IgD-negative memory B cell (primary cell): ENCODE measurements around the gene C4A. TPM values are rescaled to one million over a fixed set of nuclear protein-coding genes. Genes with fewer than 3 reads are reported as not detected.
"Not testable (repeated sequence)": the region's sequence is repeated elsewhere in the genome, so short reads cannot be mapped to it uniquely, and the experiment has no call there.

ENCODE experiments used
- H3K27ac Mint-ChIP-seq, 3 donors: one replicate each; pipeline ENCODE4 v1.8.0; 2020 to 2022; ENCODE audit warnings: mild to moderate bottlenecking in 3 of 3, mixed read lengths in 3 of 3, moderate library complexity in 1 of 3
- H3K27me3 Mint-ChIP-seq: one replicate; pipeline ENCODE4 v1.8.0; 2021; ENCODE audit warnings: mixed read lengths
- H3K36me3 Mint-ChIP-seq: one replicate; pipeline ENCODE4 v1.8.0; 2020; ENCODE audit warnings: mild to moderate bottlenecking, mixed read lengths
- H3K4me1 Mint-ChIP-seq, 3 donors: one replicate each; pipeline ENCODE4 v1.8.0; 2020 to 2022; ENCODE audit warnings: mixed read lengths in 3 of 3, mild to moderate bottlenecking in 1 of 3
- H3K4me3 Mint-ChIP-seq, 4 donors: one replicate each; pipeline ENCODE4 v1.8.0; 2020 to 2022; ENCODE audit warnings: mild to moderate bottlenecking in 4 of 4, mixed read lengths in 4 of 4, moderate library complexity in 3 of 4
- H3K9me3 Mint-ChIP-seq, 3 donors: one replicate each; pipeline ENCODE4 v1.8.0; 2020 to 2021; ENCODE audit warnings: mixed read lengths in 3 of 3, mild to moderate bottlenecking in 1 of 3
- polyA plus RNA-seq: library from polyadenylated mRNA; unstranded; fragments of 300-500 nt; fragmentation: Illumina TruSeq; gene quantifications from one replicate; pipeline ENCODE4 v1.2.3, GENCODE V29; 2021

C4A gene
- polyA plus RNA-seq, 1 donor from 2014 or later: 0.23 TPM

DNA sequence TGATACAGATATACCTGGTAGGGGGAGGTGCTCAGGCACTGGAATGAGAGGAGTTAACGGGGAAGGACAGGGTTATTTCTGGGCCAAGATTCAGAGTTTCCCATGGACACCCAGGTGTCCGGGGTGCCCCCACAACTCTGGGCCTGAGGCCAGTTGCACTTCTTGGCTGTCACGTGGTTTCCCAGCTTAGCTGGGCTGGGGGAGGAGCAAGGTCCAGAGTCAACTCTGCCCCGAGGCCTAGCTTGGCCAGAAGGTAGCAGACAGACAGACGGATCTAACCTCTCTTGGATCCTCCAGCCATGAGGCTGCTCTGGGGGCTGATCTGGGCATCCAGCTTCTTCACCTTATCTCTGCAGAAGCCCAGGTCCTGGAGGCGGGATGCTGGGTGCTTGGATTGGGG lies 32.7 kb downstream of the C4A start, which contains the start of gene C4B:
C4B (plus strand) TSS at position 249 of the 400 bp plus-strand sequence; CDS start at position 300, 51 bp downstream.
- H3K36me3 Mint-ChIP-seq, H3K27me3 Mint-ChIP-seq, H3K4me1 Mint-ChIP-seq, H3K4me3 Mint-ChIP-seq, H3K27ac Mint-ChIP-seq, H3K9me3 Mint-ChIP-seq: not testable (repeated sequence)

DNA sequence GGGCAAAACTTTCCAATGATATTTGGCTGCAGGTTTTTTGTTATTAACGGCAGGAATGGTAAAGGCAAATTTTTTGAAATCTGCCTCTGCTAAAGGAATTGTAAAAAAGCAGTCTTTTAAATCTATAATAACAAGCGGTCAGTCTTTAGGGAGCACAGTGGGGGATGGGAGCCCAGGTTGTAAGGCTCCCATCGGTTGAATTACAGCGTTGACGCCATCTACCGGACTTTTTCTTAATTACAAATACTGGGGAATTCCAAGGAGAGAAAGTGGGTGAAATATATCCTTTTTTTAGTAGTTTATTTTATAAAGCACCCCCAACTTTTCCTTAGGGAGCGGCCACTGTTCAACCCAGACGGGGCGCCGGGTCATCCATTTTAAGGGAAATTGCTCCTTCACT lies 40.2 kb downstream of the C4A start:
- H3K9me3 Mint-ChIP-seq, H3K27ac Mint-ChIP-seq, H3K4me3 Mint-ChIP-seq, H3K27me3 Mint-ChIP-seq, H3K4me1 Mint-ChIP-seq, H3K36me3 Mint-ChIP-seq: not testable (repeated sequence)

DNA sequence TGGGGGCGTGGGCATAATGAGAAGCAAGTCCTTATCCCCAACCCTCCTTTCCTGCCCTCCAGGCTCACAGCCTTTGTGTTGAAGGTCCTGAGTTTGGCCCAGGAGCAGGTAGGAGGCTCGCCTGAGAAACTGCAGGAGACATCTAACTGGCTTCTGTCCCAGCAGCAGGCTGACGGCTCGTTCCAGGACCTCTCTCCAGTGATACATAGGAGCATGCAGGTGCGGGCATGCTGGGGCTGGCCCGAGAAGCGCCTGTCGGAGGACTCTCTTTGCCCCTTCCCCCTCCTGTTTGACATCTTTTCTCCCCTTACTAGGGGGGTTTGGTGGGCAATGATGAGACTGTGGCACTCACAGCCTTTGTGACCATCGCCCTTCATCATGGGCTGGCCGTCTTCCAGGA lies 46.8 kb downstream of the C4A start:
- not testable (repeated sequence) for H3K9me3 Mint-ChIP-seq, H3K27ac Mint-ChIP-seq, H3K4me1 Mint-ChIP-seq, H3K4me3 Mint-ChIP-seq, H3K27me3 Mint-ChIP-seq, H3K36me3 Mint-ChIP-seq

DNA sequence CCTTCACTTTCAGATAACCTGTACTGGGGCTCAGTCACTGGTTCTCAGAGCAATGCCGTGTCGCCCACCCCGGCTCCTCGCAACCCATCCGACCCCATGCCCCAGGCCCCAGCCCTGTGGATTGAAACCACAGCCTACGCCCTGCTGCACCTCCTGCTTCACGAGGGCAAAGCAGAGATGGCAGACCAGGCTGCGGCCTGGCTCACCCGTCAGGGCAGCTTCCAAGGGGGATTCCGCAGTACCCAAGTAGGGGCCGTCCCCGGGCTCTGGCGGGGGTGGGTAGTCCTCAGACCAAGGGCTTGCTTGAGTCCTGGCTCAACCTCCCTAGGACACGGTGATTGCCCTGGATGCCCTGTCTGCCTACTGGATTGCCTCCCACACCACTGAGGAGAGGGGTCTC lies 47.7 kb downstream of the C4A start:
- H3K27ac Mint-ChIP-seq, H3K27me3 Mint-ChIP-seq, H3K36me3 Mint-ChIP-seq, H3K9me3 Mint-ChIP-seq, H3K4me1 Mint-ChIP-seq, H3K4me3 Mint-ChIP-seq: not testable (repeated sequence)

DNA sequence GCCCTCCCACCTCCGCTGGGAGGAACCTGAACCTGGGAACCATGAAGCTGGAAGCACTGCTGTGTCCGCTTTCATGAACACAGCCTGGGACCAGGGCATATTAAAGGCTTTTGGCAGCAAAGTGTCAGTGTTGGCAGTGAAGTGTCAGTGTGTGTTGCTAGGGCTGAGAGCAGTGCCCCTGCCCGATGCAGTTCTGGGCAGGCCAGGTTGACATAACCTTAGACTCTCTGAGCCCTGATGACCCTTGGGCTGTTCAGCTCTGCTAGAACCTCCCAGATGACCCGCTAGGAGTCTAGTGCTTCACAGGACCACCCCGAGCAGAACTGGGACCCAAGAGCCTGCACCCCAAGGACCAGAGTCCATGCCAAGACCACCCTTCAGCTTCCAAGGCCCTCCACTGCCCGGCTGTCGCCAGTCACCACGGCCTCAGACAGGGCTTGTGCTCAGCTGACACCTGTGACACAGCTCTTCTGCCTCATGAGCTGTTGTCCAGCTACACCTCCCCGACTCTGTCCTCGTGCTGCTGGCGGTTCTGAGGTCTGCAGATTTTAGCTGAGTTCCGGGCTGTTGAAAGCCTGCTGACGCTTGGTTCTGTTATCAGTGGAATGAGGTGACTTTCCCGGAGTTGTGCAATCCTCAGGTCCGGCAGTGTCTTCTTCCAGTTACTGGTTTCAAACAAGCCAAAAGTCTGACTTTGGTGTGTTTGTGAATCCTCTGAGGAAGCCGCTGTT lies 53.6 kb downstream of the C4A start:
- not testable (repeated sequence) for H3K9me3 Mint-ChIP-seq, H3K4me1 Mint-ChIP-seq, H3K36me3 Mint-ChIP-seq, H3K27ac Mint-ChIP-seq, H3K27me3 Mint-ChIP-seq, H3K4me3 Mint-ChIP-seq

DNA sequence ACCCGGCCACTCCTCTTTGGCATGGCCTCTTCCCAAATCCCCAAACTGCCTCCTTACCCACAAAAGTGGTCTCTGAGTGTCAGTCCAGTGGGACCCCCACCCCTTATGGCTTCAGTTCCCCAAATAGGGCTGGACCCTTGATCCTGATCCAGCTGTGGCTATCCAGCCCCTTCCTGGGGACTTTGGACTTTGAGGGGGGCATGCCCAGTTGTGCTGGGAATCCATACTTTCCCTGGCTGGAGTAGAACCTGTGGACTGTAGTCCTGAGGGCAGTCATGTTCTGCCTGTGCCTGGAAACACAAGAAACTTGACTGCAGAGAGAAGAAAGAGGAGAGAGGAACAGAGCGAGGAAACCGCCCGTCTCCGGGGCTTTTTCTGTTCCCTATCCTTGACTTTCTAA lies 55.3 kb downstream of the C4A start:
- H3K36me3 Mint-ChIP-seq, H3K4me1 Mint-ChIP-seq, H3K4me3 Mint-ChIP-seq, H3K9me3 Mint-ChIP-seq, H3K27ac Mint-ChIP-seq, H3K27me3 Mint-ChIP-seq: not testable (repeated sequence)

DNA sequence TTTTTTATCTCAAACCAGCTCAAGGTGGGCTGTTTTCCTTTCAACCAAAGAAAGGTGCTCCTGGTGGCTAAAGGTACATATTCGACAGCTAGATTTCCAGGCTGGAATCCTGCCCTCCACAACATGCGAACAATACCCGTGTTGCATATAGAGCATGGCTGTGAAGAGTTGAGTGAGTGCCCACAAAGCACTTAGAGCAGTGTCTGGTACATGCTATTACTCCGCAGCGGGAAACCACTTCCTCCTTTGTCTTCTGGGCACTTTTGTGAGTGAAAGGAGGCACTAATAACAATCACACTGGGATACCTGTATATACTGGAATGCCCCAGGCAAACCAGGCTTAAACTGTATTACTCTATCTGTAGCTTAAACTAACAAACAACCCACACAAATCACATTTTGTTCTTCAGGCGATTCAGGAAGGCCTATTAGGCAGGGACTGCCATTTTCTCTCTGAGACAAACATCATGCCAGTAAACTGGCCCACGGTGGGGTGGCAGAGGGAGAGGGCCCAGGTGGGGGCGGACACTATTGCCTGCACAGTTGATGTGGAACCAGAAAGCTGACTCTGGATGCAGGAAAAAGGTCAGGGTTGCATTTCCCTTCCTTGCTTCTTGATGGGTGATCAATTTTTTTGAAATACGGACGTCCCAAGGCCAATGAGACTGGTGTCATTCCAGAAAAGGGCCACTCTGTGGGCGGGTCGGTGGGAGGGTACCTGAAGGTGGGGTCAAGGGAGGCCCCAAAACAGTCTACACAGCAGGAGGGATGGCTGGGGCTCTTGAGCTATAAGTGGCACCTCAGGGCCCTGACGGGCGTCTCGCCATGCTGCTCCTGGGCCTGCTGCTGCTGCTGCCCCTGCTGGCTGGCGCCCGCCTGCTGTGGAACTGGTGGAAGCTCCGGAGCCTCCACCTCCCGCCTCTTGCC lies 56.0 kb downstream of the C4A start, which contains the start of gene CYP21A2:
CYP21A2 (plus strand) TSS at position 818 of the 927 bp plus-strand sequence; CDS start at position 826, 8 bp downstream.
- Mint-ChIP-seq H3K27ac (peak within 1 kb of the TSS in 1 of 3 donors; percentile 43), H3K4me3 (peak within 1 kb of the TSS in 1 of 4 donors; percentile 5)
- H3K36me3 Mint-ChIP-seq, H3K9me3 Mint-ChIP-seq, H3K27me3 Mint-ChIP-seq, H3K4me1 Mint-ChIP-seq: not testable (repeated sequence)

DNA sequence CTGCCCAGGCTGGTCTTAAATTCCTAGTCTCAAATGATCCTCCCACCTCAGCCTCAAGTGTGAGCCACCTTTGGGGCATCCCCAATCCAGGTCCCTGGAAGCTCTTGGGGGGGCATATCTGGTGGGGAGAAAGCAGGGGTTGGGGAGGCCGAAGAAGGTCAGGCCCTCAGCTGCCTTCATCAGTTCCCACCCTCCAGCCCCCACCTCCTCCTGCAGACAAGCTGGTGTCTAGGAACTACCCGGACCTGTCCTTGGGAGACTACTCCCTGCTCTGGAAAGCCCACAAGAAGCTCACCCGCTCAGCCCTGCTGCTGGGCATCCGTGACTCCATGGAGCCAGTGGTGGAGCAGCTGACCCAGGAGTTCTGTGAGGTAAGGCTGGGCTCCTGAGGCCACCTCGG lies 57.0 kb downstream of the C4A start:
- not testable (repeated sequence) for H3K4me1 Mint-ChIP-seq, H3K27me3 Mint-ChIP-seq, H3K4me3 Mint-ChIP-seq, H3K9me3 Mint-ChIP-seq, H3K36me3 Mint-ChIP-seq, H3K27ac Mint-ChIP-seq

DNA sequence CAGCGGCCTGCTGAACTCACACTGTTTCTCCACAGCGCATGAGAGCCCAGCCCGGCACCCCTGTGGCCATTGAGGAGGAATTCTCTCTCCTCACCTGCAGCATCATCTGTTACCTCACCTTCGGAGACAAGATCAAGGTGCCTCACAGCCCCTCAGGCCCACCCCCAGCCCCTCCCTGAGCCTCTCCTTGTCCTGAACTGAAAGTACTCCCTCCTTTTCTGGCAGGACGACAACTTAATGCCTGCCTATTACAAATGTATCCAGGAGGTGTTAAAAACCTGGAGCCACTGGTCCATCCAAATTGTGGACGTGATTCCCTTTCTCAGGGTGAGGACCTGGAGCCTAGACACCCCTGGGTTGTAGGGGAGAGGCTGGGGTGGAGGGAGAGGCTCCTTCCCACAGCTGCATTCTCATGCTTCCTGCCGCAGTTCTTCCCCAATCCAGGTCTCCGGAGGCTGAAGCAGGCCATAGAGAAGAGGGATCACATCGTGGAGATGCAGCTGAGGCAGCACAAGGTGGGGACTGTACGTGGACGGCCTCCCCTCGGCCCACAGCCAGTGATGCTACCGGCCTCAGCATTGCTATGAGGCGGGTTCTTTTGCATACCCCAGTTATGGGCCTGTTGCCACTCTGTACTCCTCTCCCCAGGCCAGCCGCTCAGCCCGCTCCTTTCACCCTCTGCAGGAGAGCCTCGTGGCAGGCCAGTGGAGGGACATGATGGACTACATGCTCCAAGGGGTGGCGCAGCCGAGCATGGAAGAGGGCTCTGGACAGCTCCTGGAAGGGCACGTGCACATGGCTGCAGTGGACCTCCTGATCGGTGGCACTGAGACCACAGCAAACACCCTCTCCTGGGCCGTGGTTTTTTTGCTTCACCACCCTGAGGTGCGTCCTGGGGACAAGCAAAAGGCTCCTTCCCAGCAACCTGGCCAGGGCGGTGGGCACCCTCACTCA lies 57.7 kb downstream of the C4A start:
- H3K27ac Mint-ChIP-seq, H3K4me1 Mint-ChIP-seq, H3K9me3 Mint-ChIP-seq, H3K4me3 Mint-ChIP-seq, H3K36me3 Mint-ChIP-seq, H3K27me3 Mint-ChIP-seq: not testable (repeated sequence)

DNA sequence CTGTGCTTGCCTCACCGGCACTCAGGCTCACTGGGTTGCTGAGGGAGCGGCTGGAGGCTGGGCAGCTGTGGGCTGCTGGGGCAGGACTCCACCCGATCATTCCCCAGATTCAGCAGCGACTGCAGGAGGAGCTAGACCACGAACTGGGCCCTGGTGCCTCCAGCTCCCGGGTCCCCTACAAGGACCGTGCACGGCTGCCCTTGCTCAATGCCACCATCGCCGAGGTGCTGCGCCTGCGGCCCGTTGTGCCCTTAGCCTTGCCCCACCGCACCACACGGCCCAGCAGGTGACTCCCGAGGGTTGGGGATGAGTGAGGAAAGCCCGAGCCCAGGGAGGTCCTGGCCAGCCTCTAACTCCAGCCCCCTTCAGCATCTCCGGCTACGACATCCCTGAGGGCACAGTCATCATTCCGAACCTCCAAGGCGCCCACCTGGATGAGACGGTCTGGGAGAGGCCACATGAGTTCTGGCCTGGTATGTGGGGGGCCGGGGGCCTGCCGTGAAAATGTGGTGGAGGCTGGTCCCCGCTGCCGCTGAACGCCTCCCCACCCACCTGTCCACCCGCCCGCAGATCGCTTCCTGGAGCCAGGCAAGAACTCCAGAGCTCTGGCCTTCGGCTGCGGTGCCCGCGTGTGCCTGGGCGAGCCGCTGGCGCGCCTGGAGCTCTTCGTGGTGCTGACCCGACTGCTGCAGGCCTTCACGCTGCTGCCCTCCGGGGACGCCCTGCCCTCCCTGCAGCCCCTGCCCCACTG lies 58.6 kb downstream of the C4A start:
- not testable (repeated sequence) for H3K36me3 Mint-ChIP-seq, H3K4me1 Mint-ChIP-seq, H3K27ac Mint-ChIP-seq, H3K4me3 Mint-ChIP-seq, H3K9me3 Mint-ChIP-seq, H3K27me3 Mint-ChIP-seq

DNA sequence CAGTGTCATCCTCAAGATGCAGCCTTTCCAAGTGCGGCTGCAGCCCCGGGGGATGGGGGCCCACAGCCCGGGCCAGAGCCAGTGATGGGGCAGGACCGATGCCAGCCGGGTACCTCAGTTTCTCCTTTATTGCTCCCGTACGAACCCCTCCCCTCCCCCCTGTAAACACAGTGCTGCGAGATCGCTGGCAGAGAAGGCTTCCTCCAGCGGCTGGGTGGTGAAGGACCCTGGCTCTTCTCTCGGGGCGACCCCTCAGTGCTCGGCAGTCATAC lies 59.1 kb downstream of the C4A start:
- H3K4me3 Mint-ChIP-seq, H3K27me3 Mint-ChIP-seq, H3K27ac Mint-ChIP-seq, H3K9me3 Mint-ChIP-seq, H3K4me1 Mint-ChIP-seq, H3K36me3 Mint-ChIP-seq: not testable (repeated sequence)

DNA sequence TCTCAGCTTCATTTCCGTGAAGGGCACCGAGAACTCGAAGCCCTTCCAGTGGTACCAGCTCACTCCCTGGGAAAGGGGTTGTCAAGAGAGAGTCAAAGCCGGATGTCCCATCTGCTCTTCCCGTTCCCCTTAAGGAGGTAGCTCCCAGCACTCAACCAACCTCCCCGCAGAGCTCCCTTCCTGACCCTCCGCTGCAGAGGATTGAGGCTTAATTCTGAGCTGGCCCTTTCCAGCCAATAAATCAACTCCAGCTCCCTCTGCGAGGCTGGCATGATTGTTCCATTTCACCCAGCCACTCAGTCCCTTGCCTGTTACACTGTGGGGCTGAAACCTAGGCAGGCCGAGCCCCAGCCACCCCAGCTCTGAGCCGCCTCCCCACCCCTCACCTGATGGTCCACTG lies 59.5 kb downstream of the C4A start:
- not testable (repeated sequence) for H3K4me1 Mint-ChIP-seq, H3K9me3 Mint-ChIP-seq, H3K4me3 Mint-ChIP-seq, H3K36me3 Mint-ChIP-seq, H3K27me3 Mint-ChIP-seq, H3K27ac Mint-ChIP-seq

DNA sequence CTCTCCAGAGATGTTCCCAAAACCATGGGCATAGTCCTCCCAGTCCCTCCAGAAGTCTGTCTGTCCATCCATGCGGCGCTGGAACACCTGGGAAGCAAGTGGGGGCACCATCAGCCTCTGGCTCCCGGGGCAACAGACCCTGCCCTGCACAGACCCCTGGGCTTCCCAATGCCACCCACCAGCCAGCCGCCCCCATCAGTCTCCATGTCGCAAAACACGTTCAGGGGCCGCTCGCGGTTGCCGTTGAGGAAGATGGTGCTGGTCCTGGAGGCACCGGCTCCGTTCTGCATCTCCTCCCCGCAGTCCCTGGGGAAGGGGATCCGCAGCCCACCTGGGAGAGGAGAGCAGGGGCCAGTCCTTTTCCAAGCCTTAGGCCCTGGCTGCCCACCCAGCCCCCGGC lies 60.4 kb downstream of the C4A start:
- not testable (repeated sequence) for H3K9me3 Mint-ChIP-seq, H3K4me1 Mint-ChIP-seq, H3K27ac Mint-ChIP-seq, H3K36me3 Mint-ChIP-seq, H3K4me3 Mint-ChIP-seq, H3K27me3 Mint-ChIP-seq

DNA sequence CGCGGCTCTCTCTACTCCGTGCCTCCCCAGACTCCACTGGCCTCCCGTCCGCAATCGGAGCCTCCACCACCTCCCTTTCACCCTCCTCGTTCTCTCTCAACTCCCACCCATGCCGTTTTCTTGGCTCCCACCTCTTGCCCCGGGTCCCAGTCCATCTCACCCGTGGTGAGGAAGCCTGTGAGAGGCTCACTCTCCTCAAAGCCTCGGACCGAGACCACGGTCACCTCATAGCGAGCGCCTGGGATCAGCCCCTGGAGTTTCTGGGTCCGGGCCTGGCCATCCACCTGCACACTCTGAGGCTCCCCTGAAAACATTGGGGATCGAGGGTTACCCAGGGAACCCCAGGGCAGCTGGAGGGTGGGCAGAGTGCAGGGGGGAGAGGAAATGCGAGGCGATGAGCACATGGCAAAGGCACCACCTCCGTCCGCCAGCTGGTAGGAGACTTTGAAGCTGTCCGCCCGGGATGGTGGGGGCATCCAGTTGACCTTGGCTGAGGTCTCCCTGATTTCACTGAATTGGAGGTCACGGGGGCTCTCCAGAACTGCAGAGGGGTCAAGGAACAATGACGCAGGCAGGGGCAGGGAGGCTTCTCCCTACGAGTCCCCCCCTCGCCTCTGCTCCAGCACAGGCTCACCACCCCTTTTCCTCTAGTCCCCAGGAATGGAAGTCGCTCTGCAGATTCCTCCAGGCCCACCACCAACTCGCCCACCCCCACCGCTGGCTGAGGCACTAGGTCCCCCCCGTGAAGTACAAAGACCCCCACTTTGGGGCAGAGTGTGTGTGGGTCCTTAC lies 61.9 kb downstream of the C4A start:
- not testable (repeated sequence) for H3K4me3 Mint-ChIP-seq, H3K9me3 Mint-ChIP-seq, H3K27ac Mint-ChIP-seq, H3K27me3 Mint-ChIP-seq, H3K36me3 Mint-ChIP-seq, H3K4me1 Mint-ChIP-seq
